WERI-Rb-1 (cell line): ENCODE data around the gene CDH23.

ENCODE experiments used
- DNase-seq: peaks from one replicate; pipeline ENCODE4 v3.0.0-alpha.2; 2020
- H3K27ac ChIP-seq: fragments of 250-450 bp; sonication (Bioruptor Pico); 2 replicates; pipeline ENCODE4 v1.5.1; 2020; ENCODE audit warnings: mild to moderate bottlenecking, moderate library complexity
- H3K27me3 ChIP-seq: fragments of 250-450 bp; sonication (Bioruptor Pico); 2 replicates; pipeline ENCODE4 v1.5.1; 2021; ENCODE audit warnings: mild to moderate bottlenecking, low read depth, moderate library complexity; ENCODE audit not compliant: insufficient read depth, severe bottlenecking
- H3K36me3 ChIP-seq: fragments of 250-450 bp; sonication (Bioruptor Pico); 2 replicates; pipeline ENCODE4 v1.5.1; 2020; ENCODE audit warnings: mild to moderate bottlenecking, moderate library complexity
- H3K4me3 ChIP-seq: 2 replicates; pipeline ENCODE4 v1.5.1; 2011; ENCODE audit warnings: low read depth, mild to moderate bottlenecking, control low read depth, low read length
- H3K9me3 ChIP-seq: fragments of 250-450 bp; sonication (Bioruptor Pico); 2 replicates; pipeline ENCODE4 v1.5.1; 2021; ENCODE audit warnings: mild to moderate bottlenecking, moderate library complexity; ENCODE audit not compliant: severe bottlenecking
- TF ChIP-seq, protein P1 (sequence below): IDR thresholded peaks from 2 replicates; pipeline ENCODE4 v1.5.1; 2011; ENCODE audit warnings: low read depth, mild to moderate bottlenecking, control low read depth, inconsistent platforms, low read length

CDH23 gene

DNA sequence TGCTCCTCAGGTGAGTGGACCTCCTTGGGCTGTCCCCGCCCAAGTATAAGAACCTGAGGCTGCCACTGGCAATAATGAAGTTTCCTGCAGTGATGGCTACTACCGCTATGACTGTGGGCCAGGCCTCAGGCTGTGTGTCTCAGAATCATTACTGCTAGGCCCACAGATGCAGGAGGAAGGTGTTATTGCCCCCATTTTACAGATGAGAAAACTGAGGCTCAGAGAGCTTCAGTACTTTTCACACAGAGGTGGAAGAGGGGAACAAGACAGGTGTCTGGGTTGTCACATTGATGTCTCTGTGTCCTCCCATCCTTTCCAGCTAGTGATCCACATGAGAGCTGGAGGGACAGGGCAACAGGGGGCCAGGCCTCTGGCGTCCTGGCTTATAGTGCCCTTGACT is 155.2 kb downstream of the CDH23 start:
- Histone ChIP-seq H3K36me3 (peaks cover 44% of the 10 kb centered on the region), H3K27me3 (no peaks in the 10 kb centered on the region), H3K9me3 (peaks cover 7% of the 10 kb centered on the region), H3K27ac (no peak overlapping the region), H3K4me3 (no peak overlapping the region)
- no peak for DNase-seq
- TF ChIP-seq, protein P1, sequence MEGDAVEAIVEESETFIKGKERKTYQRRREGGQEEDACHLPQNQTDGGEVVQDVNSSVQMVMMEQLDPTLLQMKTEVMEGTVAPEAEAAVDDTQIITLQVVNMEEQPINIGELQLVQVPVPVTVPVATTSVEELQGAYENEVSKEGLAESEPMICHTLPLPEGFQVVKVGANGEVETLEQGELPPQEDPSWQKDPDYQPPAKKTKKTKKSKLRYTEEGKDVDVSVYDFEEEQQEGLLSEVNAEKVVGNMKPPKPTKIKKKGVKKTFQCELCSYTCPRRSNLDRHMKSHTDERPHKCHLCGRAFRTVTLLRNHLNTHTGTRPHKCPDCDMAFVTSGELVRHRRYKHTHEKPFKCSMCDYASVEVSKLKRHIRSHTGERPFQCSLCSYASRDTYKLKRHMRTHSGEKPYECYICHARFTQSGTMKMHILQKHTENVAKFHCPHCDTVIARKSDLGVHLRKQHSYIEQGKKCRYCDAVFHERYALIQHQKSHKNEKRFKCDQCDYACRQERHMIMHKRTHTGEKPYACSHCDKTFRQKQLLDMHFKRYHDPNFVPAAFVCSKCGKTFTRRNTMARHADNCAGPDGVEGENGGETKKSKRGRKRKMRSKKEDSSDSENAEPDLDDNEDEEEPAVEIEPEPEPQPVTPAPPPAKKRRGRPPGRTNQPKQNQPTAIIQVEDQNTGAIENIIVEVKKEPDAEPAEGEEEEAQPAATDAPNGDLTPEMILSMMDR = no peak

DNA sequence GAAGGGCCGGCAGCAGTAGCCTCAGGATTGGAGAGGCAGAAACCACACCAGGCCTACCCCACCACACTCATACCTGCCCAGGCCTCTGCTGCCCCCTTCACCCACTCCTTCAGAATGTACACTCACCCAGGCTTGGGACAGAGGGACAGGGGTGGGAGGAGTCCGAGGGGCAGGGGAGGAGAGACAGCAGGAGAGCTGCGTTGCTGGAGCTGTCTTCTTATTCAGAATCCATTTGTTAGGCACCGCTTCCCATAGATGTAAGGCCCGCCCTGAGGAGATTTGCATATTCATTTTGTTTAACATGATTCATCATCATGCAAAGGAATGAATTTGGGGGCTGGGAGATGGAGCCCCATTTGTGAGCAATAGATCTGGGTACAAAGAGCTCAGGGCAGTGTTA is 156.7 kb downstream of the CDH23 start:
- DNase-seq = no peak
- H3K9me3 ChIP-seq = peaks cover 6% of the 10 kb centered on the region
- peaks cover 45% of the 10 kb centered on the region for H3K36me3 ChIP-seq
- no peaks in the 10 kb centered on the region for H3K27me3 ChIP-seq
- H3K4me3 ChIP-seq = no peak overlapping the region
- TF ChIP-seq, protein P1 = no peak
- no peak overlapping the region for H3K27ac ChIP-seq

DNA sequence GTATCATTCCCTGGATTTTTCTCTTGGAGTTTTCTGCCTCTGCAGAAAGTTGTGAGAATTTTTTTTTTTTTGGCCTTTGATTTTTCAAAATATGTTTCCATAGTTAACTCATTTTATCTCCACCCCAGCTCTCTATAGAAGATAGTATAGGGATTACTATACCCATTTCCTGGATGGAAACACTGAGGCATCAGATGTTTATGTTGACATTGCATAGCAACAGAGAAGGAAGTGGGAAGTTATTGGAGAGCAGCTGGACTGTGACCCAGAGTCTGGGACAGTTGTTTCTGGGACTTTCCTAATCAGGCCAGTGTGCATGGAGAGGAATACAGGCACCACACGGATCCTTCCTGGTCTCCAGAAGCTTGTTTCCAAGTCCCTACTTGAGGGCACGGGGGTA is 158.0 kb downstream of the CDH23 start:
- Histone ChIP-seq H3K9me3 (no peaks in the 10 kb centered on the region), H3K4me3 (no peak overlapping the region), H3K36me3 (peaks cover 42% of the 10 kb centered on the region), H3K27me3 (no peaks in the 10 kb centered on the region), H3K27ac (no peak overlapping the region)
- TF ChIP-seq, protein P1 = no peak
- no peak for DNase-seq

DNA sequence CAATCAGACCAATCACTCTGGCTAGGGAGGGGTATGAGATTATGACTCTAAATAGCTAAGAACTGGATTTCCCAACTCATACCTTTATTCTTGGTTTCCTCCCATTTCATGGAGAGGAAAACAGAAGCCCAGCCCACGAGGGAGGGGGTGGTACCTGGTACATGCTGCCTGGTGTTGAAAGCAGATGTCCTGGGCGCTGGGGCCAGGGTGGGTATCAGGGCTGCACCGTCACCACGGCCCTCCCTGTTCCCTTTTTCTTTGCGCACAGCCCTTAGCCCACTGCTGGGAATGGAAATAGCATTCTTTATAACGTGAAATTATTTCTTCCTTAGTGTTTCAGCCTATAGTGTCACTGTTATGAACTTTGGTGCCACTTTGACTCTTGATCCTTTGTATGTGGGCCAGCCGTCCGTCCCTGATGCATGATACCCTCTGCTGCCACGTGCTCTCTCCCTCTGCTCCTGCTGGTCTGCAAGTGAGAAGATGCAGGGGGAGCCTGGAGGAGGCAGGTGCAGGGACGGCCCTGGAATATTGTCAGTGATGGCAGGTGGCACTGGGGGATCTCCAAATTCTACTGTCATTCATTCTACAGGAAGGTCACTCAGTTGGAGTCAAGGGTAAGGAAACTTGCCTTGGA is 158.5 kb downstream of the CDH23 start:
- TF ChIP-seq, protein P1 = no peak
- H3K27ac ChIP-seq = no peak overlapping the region
- H3K4me3 ChIP-seq = no peak overlapping the region
- H3K27me3 ChIP-seq = no peaks in the 10 kb centered on the region
- H3K36me3 ChIP-seq = peaks cover 43% of the 10 kb centered on the region
- no peaks in the 10 kb centered on the region for H3K9me3 ChIP-seq
- no peak for DNase-seq

DNA sequence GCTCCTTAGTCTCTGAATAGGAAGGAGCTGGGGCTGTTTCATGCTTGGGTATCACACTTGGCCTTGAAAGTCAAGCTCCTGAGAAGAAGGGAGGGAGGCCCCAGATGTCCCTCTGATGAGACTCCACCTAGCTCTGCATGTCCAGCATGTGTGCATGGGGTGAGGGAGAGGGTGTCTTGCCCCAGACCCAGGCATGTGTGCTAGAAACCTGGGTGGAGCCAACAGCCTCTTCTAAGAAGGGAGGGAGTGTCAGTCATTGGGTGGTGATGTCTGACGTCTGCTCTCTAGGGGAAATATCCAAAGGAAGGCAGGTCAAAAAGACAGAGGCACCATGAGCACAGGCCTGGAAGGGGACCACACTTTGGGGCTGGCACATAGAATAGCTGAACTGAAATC is 159.0 kb downstream of the CDH23 start:
- no peaks in the 10 kb centered on the region for H3K9me3 ChIP-seq
- no peak for DNase-seq
- H3K36me3 ChIP-seq = peaks cover 43% of the 10 kb centered on the region
- TF ChIP-seq, protein P1 = no peak
- H3K27me3 ChIP-seq = no peaks in the 10 kb centered on the region
- H3K27ac ChIP-seq = no peak overlapping the region
- no peak overlapping the region for H3K4me3 ChIP-seq

DNA sequence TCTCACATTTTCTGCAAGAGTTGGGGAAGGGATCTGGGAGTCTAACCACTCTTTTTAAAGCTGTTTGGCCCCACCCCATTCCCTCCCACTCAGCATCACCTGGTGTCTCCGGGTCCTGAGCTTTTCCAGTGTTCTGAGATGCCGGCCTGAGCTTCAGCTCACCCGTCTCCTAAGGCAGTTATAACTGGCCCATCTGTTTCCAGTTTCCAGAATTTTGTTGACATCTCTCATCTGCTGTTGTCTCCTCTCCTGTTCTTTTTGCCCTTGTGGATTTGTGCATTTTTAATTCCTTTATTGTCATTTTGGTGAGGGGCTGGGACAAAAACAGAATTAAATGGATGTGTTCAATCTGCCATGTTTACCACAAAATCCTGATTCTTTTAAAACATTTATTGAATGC is 162.3 kb downstream of the CDH23 start:
- no peaks in the 10 kb centered on the region for H3K27me3 ChIP-seq
- TF ChIP-seq, protein P1 = no peak
- no peak for DNase-seq
- H3K4me3 ChIP-seq = no peak overlapping the region
- no peaks in the 10 kb centered on the region for H3K9me3 ChIP-seq
- H3K27ac ChIP-seq = no peak overlapping the region
- peaks cover 26% of the 10 kb centered on the region for H3K36me3 ChIP-seq
